Right lobe of liver (tissue), 6 donors: ENCODE data around the gene SH3GL3. TPM values are rescaled to one million over a fixed set of nuclear protein-coding genes. Genes with fewer than 3 reads are reported as not detected.

ENCODE experiments used
- ATAC-seq, 4 donors: fragments of 200-7000 bp; cut with Tn5 transposase; one replicate each; pipeline ENCODE4 v1.9.1; 2020; ENCODE audit warnings: mild to moderate bottlenecking in 4 of 4, moderate library complexity in 4 of 4
- DNase-seq, 3 donors: peaks; one replicate each; pipeline ENCODE4 v3.0.0-alpha.2; 2020
- H3K27ac ChIP-seq, 3 donors: fragments of 200-600 bp; one replicate each; pipeline ENCODE4 v1.8.0; 2022
- H3K27me3 ChIP-seq, 2 donors: fragments of 200-600 bp; one replicate each; pipeline ENCODE4 v1.8.0; 2022
- H3K36me3 ChIP-seq, 4 donors: fragments of 200-600 bp; sonication (generic) in 1 of 4; one replicate each; pipeline versions ENCODE4 v1.5.1 to v1.8.0; 2017 to 2022; ENCODE audit warnings: control low read depth in 1 of 4
- H3K4me1 ChIP-seq, 4 donors: fragments of 200-600 bp; sonication (generic) in 1 of 4; one replicate each; pipeline versions ENCODE4 v1.5.1 to v1.8.0; 2017 to 2022; ENCODE audit warnings: control low read depth in 1 of 4
- H3K4me3 ChIP-seq, 3 donors: fragments of 200-600 bp; one replicate each; pipeline ENCODE4 v1.8.0; 2022
- H3K9me3 ChIP-seq, 4 donors: fragments of 200-600 bp; sonication (generic) in 1 of 4; one replicate each; pipeline versions ENCODE4 v1.5.1 to v1.8.0; 2017 to 2022; ENCODE audit warnings: control low read depth in 1 of 4
- CTCF ChIP-seq, 4 donors: fragments of 200-600 bp in 3 of 4; fragments of 450-650 bp in 1 of 4; IDR thresholded peaks; one replicate each; pipeline versions ENCODE4 v1.5.1 to v1.8.0; 2016 to 2022; ENCODE audit warnings: antibody characterized with exemption in 4 of 4, mild to moderate bottlenecking in 2 of 4
- POLR2A ChIP-seq: fragments of 450-650 bp; IDR thresholded peaks from one replicate; pipeline ENCODE4 v1.6.1; 2017; ENCODE audit warnings: antibody characterized with exemption, mild to moderate bottlenecking
- WGBS: methylation state at CpG from one replicate; pipeline ENCODE4 v1.1.6; 2018; ENCODE audit warnings: low coverage, low lambda C conversion rate; ENCODE audit not compliant: insufficient coverage; ENCODE audit errors: missing lambda C conversion rate; 5-methylcytosine and 5-hydroxymethylcytosine counted together
- intact Hi-C, 2 donors: fragments of 100-400 bp; cut with DNase I; formaldehyde crosslinking; loops; one replicate each; pipeline versions ENCODE4 v1.11.2 to v1.14.1; 2022
- total RNA-seq, 6 experiments: library from RNA; depleted of rRNA in 2 of 6; stranded (reverse); fragments of >200 nt in 2 of 6; fragmentation: NEBNext Ultra II Directional in 3 of 6; extraction: Animal tissue kit (Norgen Biotek cat#: 25700) in 3 of 6; gene quantifications; one replicate each; pipeline versions ENCODE4 v1.1.0 to v1.2.4, GENCODE V29; 2016 to 2023
- donor health status: DM: no; HTN: yes; CAD: no.
- donor health status: DM: no; HTN: no; CAD: no.
- donor health status: DM: no; HTN: no; CAD: no.
- donor health status: DM: no; HTN: yes; CAD: no.
- donor health status: DM: no; HTN: yes; CAD: no.

The SH3GL3 gene
- total RNA-seq, 6 experiments from 2014 or later, result not detected

GRCh38 chr15:83514584-83514983 is 67.4 kb downstream of the SH3GL3 start:
- DNase-seq, result no peak
- Histone ChIP-seq H3K4me3 (no peak overlapping the region), H3K4me1 (no peaks in the 10 kb centered on the region), H3K9me3 (no peaks in the 10 kb centered on the region), H3K27ac (no peak overlapping the region), H3K27me3 (no peaks in the 10 kb centered on the region), H3K36me3 (no peaks in the 10 kb centered on the region)
- TF ChIP-seq POLR2A (no peak), CTCF (IDR thresholded peaks at IDR 0.05) (no peak)
- intact Hi-C loops, result no loop called here
- 70% methylated on average over 4 of the region's 4 CpGs for WGBS
- ATAC-seq, result no peak

GRCh38 chr15:83515164-83515563 is 68.0 kb downstream of the SH3GL3 start:
- H3K4me1 ChIP-seq, result no peaks in the 10 kb centered on the region
- H3K9me3 ChIP-seq, result no peaks in the 10 kb centered on the region
- H3K4me3 ChIP-seq, result no peak overlapping the region
- WGBS, result 53% methylated on average over 4 of the region's 4 CpGs
- ATAC-seq (no peak), DNase-seq (no peak)
- no peak overlapping the region for H3K27ac ChIP-seq
- H3K27me3 ChIP-seq, result no peaks in the 10 kb centered on the region
- no peaks in the 10 kb centered on the region for H3K36me3 ChIP-seq
- intact Hi-C loops, result no loop called here
- no peak for TF ChIP-seq POLR2A

- ATAC-seq, result no peak
Observed at GRCh38 chr15:83516935-83517334, 69.8 kb downstream of the SH3GL3 start.

GRCh38 chr15:83526319-83526718 is 79.2 kb downstream of the SH3GL3 start:
- intact Hi-C loops, result no loop called here
- Histone ChIP-seq H3K27me3 (no peaks in the 10 kb centered on the region), H3K9me3 (no peaks in the 10 kb centered on the region), H3K4me1 (no peaks in the 10 kb centered on the region), H3K4me3 (no peak overlapping the region), H3K36me3 (no peaks in the 10 kb centered on the region), H3K27ac (no peak overlapping the region)
- 34% methylated on average over 2 of the region's 2 CpGs for WGBS
- TF ChIP-seq CTCF (IDR thresholded peaks at IDR 0.05) (no peak), POLR2A (no peak)
- DNase-seq (no peak), ATAC-seq (no peak)

More at GRCh38 chr15:83516935-83517334, 69.8 kb downstream of the SH3GL3 start:
- no peaks in the 10 kb centered on the region for H3K9me3 ChIP-seq
- H3K27me3 ChIP-seq, result no peaks in the 10 kb centered on the region
- intact Hi-C loops, result no loop called here
- WGBS, result 86% methylated on average over 1 of the region's 2 CpGs
- no peak overlapping the region for H3K27ac ChIP-seq
- H3K36me3 ChIP-seq, result no peaks in the 10 kb centered on the region
- TF ChIP-seq POLR2A, result no peak
- TF ChIP-seq CTCF (IDR thresholded peaks at IDR 0.05), result no peak
- no peak overlapping the region for H3K4me3 ChIP-seq
- H3K4me1 ChIP-seq, result no peaks in the 10 kb centered on the region
- no peak for DNase-seq

- Histone ChIP-seq H3K4me1 (no peaks in the 10 kb centered on the region), H3K4me3 (no peak overlapping the region), H3K36me3 (no peaks in the 10 kb centered on the region), H3K27me3 (no peaks in the 10 kb centered on the region), H3K9me3 (no peaks in the 10 kb centered on the region), H3K27ac (no peak overlapping the region)
- no peak for TF ChIP-seq POLR2A
- TF ChIP-seq CTCF (IDR thresholded peaks at IDR 0.05), result no peak
- no peak for ATAC-seq
- intact Hi-C loops, result no loop called here
- 36% methylated on average over 3 of the region's 4 CpGs for WGBS
- DNase-seq, result no peak
Observed at GRCh38 chr15:83533410-83533962, 86.3 kb downstream of the SH3GL3 start.
